ENCODE measurements around the gene ILK. TPM values are rescaled to one million over a fixed set of nuclear protein-coding genes. Genes with fewer than 3 reads are reported as not detected.

The ILK gene
- total RNA-seq, 1 donor from 2014 or later, result 167 TPM

DNA sequence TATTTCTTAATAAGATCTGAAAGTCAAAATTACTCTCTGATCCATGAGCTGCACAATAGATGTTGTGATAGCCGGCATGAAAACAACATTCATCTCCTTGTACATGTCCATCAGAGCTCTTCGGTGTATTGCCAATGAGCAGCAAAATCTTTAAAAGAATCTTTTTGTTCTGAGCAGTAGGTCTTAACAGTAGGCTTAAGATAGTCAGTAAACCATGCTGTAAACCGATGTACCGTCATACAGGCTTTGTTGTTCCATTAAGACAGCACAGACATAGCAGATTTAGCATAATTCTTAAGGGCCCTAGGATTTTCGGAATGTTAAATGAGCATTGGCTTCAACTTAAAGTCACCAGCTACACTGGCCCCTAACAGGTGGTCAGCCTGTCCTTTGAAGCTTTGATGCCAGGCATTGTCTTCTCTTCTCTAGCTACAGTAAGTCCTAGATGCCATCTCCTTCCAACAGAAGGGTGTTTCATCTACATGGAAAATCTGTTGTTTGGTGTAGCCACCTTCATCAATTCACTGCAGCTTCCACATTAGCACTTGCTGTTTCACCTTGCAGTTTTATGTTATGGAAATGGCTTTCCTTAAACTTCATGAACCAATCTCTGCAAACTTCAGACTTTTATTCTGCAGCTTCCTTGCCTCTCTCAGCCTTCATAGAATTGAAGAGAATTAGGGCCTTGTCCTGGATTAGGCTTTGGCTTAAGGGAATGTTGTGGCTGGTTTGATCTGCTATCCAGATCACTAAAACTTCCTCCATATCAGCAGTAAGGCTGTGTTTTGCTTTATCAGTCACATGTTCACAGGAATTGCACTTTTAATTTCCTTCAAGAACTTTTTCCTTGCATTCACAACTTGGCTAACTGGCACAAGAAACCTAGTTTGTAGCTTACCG is 28.5 kb upstream of the ILK start:
- no peak for DNase-seq

DNA sequence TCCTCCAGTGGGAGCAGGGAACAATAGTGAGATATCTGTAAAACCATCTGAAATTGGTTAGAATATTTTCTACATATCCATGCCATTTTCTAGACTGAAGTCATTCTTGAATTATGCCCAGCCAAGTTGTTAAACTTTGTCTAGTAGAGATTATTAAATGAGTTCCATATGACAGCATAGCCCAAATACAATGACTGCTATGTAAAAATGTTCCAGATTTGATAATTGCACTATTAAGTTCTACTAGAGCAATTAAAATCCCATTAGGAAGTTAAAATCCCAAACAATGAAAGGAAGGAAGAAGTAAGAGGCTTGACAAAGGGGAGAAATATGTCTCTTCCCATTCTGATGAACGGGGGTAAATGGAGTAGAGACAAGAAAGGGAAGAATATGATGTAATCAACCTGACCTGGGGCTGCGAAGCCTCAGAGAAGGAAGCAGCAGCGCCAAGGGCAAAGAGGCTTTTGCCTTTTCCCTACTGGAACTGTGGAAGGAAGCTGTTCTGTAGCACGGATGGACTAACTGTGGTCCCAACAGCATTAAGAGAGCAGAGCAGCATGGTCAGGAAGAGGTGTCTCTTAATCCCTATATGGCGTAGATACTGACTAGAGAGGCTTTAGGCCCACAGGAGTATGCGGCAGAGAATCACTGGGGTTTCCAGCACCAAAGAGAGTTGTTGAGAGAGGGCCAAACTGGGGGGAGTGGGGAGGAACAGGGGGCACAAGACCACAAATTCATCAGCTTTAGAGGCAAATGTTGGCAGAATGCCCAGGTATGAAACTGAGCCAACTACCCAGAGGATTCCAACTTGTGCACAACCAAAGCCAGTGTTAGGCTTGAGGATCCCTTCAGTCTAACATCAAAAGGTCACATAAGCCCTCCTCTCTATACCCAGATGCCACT is 26.9 kb upstream of the ILK start:
- peak; percentile 89 for DNase-seq

DNA sequence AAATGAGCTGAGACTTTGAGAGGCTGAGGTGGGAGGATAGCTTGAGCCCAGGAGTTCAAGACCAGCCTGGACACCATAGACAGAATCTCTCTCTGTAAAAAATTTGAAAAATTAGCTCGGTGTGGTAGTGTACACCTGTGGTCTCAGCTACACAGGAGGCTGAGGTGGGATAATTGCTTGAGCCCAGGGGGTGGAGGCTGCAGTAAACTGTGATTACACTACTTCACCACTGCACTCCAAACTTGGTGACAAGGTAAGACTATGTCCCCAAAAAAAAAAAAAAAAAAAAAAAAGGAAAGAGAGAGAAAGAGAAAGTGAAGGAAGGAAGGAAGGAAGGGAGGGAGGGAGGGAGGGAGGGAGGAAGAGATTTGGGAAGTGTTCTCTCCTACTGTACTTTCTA is 25.4 kb upstream of the ILK start:
- DNase-seq, result no peak

DNA sequence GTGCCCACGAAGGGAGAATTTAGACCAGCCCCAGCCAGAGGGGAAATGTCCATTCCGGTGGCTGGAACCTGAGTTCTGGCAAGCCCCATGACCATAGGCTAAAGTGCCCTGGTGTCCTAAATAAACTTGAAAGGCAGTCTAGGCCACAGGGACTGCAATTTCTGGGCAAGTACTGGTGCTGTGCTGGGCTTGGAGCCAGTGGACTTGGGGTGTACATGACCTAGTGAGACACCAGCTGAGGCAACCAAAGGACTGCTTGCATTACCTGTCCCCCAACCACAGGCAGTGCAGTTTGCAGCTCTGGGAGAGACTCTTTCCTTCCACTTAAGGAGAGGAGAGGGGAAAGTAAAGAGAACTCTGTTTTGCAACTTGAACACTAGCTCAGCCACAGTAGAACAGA is 23.9 kb upstream of the ILK start:
- no peak for DNase-seq

DNA sequence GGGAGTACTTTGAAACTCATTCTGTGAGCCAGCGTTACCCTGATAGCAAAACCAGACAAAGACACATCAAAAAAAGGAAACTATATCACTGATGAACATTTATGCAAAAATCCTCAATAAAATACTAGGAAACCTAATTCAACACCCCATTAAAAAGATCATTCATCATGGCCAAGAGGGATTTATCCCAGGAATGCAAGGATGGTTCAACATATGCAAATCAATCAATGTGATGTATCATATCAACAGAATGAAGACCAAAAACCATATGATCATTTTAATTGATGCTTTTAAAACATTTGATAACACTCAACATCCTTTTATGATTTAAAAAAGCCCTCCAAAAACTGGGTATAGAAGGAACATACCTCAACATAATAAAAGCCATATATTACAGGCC is 20.0 kb upstream of the ILK start:
- no peak for DNase-seq

DNA sequence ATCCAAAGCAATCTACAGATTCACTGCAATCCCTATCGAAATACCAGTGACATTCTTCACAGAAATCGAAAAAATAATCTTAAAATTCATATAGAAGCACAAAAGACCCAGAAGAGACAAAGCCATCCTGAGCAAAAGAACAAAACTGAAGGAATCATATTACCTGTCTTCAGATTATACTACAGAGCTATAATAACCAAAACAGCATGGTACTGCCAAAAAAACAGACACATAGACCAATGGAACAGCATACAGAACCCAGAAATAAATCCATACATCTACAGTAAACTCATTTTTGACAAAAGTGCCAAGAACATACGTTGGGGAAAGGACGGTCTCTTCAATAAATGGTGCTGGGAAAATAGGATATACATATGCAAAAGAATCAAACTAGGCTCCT is 19.0 kb upstream of the ILK start:
- no peak for DNase-seq

DNA sequence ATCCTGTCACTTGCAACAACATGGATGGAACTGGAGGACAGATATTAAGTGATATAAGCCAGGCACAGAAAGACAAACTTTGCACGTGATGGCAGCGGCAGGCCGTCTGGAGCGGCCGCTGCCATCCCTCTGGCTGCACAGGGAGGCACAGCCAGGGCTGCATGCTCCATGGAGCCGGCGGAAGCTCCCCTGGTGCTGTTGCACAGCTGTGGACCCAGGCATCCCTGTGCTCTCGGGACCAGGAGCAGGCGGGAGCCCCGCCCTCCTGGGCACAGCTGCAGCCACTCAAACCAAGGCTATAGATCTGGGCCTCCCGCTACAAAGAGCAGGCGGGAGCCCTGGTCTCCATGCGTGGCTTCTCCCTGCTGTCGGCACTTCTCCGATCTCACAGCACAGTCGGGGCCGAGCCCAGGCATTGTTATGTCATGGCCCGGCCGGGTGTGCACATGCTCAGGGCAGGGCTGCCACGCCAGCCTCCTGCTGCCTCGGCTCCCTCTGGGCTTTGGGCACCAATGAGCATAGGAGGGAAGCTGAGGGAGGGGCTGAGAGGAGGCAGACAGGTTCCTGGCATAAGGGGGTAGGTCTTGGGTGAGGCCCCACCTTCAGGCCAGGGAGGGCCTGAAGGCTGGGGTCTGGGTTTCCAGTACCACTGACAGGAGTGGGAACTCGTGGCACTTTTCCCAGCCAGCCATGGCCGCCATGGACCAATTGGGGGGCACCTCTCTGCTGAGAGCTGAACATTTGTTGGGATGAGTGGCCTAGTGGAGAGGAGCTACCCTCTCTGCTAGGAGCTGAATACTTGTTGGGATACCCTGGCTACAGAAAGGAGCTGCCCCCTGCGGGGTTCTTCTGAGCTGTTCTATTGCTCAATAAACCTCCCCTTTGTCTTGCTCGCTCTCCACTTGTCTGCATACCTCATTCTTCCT is 16.9 kb upstream of the ILK start:
- peak; percentile 40 for DNase-seq

DNA sequence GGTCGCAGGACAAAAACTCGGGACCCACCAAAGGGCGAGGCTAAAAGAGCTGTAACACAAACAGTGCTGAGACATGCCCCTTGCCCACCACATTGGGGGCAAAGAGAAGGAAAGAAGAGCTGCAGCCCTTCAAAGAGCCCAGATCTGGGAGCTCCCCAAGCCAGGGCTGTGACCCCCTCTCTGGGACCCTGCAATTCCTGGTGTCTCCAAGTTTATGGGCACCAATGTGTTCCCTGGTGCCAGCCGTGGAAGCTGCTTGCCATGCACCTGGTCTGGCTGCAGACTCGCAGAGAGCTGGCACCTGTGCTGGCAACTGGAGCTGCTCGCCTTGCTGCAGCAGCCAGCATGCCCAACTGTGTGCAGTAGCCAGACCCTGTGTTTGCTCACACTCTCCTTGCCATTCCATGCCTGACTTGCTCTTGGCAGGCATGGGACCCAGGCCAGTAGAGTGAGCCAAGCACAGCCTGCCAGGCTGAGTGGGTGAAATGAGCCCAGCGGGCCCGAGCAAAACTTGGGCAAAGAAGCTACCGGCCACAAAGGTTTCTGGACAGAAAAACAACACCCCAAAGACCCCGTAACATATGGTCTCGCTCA is 16.1 kb upstream of the ILK start:
- no peak for DNase-seq

DNA sequence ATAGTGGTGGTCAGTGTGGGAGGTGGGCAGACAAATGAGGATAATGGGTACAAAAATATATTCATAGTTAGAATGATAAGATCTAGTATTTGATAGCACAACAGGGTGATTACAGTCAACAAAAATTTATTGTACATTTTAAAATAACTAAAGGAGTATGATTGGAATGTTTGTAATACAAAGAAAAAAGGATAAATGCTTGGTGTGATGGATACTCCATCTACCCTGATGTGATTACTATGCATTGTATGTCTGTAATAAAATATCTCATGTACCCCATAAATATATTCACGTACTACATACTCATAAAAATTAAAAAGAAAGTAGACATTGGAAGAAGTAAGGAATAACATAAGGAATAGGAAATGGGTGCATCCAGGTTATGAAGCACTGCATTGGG is 15.6 kb upstream of the ILK start:
- DNase-seq, result no peak

DNA sequence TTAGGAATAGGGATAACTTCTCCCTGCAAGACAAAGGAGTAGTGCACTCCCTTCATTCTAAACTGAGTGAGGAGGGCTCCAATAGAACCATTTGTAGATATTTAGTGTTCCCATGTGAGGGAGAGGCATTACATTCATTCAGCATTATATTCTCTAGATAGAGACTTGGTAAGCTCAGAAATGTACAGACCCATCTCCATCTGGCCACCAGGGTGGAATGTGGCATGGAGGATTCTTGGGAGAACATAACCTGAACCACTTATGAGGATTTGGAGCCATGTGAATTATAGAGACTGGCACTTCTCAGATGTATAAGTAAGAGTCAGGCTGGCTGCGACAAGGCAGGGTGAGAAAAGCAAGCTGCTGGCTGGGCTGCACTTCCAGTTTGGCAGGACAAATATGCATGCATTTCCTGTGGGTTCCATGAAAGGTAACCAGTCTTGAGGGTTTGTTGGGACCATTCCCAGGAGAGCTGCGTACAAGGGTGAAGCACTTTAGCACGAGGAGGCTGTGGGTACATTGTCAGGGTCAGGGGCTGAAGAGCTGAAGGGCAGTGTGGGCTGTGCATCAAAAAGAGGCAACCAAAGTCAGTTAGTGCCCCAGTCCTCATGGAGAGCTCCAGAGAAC is 9.3 kb upstream of the ILK start:
- no peak for DNase-seq

DNA sequence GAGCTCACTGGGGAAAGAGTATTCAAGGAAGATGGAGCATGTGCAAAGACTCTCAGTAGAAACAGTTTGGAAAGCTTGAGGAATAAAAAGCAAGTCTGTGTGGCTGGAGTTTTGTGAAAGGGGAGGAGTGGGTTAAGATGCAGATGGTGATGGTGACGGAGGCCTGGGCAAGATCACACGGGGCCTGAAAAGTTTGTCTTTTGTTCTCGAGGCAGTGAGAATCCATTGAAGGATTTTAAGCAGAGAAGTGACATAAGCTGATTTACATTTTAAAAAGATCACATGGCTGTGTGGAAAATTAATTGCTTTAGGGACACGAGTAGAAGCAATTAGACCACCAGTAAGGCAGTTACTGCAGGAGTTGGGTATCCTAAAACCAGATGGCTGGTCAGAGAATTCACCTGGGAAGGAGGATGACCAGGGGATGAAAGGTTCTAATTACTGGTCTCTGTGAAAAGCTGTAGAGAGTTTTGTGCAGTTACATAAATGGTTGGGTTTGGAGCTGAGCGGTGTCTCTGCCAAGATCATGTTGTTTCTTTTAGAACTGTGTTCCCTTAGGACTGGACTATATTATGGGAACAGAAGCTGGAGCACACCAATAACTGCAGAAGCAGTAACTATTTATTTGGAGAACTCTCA is 7.2 kb upstream of the ILK start:
- DNase-seq, result no peak

DNA sequence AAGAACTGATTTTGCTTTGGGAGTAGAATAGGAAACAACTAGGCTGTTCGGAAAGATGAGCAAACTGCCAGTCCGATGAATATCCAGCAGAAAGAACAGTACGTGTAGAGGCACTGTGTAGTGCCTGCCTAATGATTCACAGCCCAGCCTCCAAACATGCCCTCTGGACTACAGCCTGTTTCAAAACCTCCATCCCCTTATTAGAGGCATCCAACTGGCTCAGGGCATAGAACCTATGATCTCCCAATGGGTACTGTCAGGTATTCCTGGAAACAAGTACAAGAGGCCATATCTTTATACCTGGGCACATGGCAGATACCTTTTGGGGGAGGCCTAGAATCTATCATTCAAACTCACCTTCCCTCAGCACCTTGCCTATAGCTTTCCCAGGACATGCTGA is 5.0 kb upstream of the ILK start:
- no peak for DNase-seq

DNA sequence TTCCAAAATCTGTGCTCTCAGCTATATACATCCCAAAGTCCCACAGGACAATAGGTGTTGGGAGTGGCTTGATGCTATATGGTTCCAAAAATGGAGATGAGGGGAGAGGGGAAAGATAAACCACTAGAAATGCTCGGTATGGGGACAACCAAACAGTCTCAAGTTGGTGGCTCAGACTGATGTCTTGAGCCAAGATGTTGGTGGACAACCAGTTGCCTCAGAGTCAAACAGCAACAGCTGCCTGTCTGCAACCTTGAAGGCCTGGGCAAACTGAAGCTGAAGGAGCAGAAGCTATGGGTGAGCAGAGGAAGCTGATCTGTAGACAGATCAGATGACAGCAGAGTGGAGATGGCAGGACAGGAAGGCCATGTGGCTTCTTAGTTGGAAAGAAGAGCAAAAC is 4.1 kb upstream of the ILK start:
- DNase-seq, result no peak

DNA sequence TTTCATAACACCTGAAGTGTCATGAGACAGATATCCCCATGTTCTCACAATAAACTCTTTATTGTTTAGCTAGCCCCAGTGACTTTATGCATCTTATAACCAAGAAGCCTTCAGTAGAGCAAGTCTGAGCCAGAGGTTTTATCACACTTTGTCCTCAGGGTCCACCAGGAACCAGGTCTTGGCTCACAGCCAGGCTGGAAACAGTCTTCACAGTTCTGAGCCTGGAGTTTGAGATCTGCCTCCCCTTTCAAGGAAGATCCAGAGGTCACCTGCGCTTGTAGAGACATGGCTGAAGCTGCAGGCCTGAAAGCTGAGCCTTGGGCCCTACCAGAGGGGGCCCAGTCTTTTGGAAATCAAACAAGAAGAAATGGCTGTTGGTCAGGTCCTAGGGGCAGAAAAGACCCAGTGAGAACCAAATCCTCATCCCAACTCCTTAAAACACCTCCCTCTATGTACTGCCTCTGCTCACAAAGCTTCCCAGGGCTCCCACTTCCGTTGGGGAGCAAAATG is 3.6 kb upstream of the ILK start:
- no peak for DNase-seq

DNA sequence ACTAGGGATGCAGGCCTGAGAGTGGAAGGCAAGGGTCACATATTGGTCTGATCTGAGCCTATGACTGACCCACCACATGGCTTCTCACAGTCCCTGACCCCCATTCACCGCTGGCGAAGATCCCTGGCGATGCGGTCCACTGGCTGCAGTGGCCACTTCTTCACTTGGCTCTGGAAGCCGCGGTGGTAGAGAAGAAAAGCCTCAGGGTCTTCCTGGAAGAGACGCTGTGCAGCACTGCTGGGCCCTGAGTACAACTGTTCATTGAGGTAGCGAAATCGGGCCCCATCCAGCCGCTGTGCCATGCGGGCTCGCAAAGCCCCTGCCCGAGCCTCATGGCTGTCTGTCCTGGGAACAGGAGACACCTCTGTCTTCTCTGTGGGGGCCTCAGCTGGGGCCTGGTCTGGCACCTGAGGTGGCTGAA is 2.5 kb upstream of the ILK start:
- DNase-seq, result no peak

DNA sequence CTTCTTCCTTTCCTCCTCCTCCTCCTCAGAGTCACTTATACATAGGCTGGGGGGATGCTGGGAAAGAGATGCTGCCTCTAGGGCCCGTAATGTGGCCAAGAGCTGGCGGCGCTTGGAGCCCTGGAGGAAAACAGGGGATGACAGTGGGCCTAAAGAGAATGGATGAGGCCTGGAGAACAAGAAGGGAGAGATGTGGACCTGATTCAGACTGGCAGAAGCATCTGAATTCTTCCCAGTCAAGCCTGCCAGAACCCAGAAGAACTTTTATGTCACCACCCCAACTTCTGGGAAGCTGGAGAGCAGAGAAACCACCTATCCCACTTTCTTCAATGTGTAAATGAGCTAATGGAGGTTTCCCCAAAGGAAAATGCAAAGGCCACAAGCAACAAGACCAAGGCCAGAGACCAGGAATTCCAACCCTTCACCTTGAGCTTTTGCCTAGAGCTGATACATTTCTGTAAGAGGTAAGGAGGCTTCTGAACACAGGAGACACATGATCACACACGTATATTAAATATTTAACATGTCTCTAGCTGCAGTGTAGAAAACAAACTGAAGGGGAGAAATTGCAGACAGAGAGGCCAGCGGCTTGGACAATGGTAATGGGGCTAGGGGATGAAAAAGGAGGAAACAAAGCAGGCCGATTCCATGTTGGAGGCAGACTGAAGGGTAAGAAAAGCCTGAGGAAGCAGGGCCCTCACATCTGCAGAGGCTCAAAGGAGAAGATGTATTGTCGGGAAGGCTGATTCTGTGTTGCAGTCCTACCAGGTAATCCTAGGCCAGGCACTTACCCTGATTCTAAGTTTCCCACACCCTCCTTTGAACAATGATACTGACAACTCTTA is 1.3 kb upstream of the ILK start:
- DNase-seq, result no peak

DNA sequence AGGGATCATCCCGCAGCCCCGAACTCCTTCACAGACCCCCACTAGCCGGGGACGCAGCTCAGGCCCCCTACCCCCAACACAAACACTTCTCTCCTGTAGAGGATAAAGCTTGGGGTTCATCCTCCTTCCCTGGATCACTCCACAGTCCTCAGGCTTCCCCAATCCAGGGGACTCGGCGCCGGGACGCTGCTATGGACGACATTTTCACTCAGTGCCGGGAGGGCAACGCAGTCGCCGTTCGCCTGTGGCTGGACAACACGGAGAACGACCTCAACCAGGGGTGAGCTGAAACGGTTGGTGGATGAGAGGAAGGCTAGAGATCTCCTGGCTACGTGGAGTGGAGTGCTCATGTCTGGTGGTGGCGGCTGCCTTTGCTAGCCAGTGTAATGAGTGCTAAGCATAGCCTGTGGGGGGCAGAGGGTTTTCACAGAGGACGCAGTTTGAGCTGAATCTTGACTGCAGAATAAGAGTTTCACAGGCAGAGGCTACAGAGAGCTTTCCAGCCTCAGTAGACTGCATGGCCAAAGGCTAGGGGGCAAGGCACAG is 580 bp downstream of the ILK start:
- DNase-seq, result peak; percentile 79

DNA sequence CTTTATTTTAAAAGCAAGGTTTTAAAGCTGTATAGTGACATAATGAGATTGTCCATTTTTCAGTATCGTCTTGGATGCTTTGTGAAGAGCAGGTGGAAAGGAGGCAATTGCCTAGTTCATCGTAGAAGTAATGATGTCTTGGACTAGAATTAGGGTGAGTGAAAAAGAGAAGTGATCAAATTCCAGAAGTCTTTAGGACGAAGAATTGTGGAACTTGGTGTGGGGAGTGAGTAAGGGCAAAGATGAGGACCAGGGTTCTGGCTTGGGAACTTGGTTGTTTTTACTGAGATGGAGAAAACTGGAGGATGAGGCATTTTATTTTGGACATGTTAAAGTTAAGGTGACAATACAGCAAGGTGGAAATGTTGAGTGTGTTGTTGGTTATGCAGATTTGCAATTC is 1.2 kb downstream of the ILK start:
- no peak for DNase-seq

DNA sequence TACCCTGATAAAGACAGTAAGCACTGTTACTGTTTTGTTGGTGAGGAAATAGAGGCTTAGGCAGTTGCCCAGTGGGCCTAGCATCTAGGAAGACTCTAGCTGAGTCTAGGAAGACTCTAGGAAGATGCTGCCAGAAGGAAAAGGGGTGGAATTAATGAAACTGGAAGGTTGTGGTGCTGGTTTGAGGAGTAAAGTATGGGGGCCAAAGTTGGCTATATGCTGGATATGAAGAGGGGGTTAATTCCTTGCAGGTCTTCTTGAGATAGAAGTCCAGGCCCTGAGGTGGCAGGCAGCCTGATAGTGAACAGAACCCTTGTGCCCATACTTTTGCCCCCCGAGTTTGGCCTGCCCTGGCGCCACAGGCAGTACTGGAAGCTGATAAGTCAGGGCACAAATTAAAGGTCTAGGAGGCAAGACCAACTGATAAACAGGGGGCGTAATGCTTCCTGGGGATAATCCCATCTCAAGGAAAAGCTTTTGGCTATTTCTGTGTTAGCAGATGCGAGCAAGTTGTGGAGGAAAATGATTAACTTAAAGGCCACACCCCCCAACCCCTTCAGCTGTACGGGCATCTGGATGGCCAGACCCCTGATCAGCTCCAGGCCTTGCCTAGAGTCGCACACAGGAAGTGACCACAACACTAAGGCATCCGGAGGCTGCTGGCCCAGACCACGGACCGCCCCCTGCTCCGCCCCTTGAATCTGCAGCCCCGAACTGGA is 3.1 kb downstream of the ILK start:
- peak; percentile 96 for DNase-seq
